Measurements from ENCODE around the gene GAREM2. TPM values are rescaled to one million over a fixed set of nuclear protein-coding genes. Genes with fewer than 3 reads are reported as not detected.
A peak's percentile ranks its signal among the peaks of the same experiment; 100 is the strongest.

The GAREM2 gene
- polyA plus RNA-seq, 2 donors, result 0.35 to 0.64 TPM

DNA sequence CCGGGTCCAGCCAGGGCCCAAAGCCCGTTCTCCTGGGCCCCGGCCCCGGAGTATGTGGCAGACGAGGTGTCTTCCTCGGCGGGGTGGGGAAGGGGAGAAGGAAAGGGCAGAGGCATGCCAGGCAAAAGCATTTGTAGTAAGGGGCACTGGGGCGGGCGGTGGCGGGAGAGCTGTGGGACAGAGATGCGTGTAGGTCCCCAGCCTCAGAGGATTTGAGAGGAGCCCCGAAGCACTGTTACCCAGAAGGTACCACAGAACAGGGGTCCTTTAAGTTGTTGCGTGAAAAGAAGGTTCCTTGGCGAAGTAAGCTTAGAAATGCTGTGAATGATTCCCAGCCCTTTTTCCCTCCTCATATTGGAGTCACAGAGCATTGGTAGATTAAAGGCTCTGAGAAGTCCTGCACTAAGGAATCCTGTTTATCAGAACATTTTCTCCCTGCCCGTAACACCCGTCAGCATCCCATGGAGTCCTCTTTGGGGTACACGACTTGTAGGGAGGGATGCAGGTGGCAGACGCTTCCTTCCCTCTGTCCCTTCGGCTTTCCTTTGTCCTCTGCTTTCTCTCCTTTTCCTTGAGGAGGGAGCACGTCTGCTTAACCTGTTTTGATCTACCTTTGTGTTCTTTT lies 12.5 kb downstream of the GAREM2 start:
- 49 to 54% methylated on average over 20 of the region's 20 CpGs for WGBS, 2 donors
- Histone ChIP-seq H3K27ac (ENCODE audit: low read depth in 2 of 2, low read length in 1 of 2) (peak overlapping the region; percentile 25 to 55), H3K9me3 (ENCODE audit: control insufficient read depth in 2 of 2, insufficient read depth in 1 of 2, low read depth in 1 of 2, low read length in 1 of 2) (no peaks in the 10 kb centered on the region), H3K36me3 (ENCODE audit: control insufficient read depth in 2 of 2, insufficient read depth in 2 of 2, low read length in 1 of 2) (peaks cover 0 to 2% of the 10 kb centered on the region in 2 donors), H3K4me3 (ENCODE audit: low read depth in 1 of 2, low read length in 2 of 2) (peak overlapping the region; percentile 45 to 46), H3K4me1 (ENCODE audit: control insufficient read depth in 2 of 2, insufficient read depth in 2 of 2, low read length in 1 of 2) (peaks cover 3 to 5% of the 10 kb centered on the region in 2 donors), H3K27me3 (ENCODE audit: control insufficient read depth in 1 of 2, insufficient read depth in 2 of 2, low read length in 2 of 2) (no peaks in the 10 kb centered on the region)

- Histone ChIP-seq H3K4me1 (ENCODE audit: control insufficient read depth in 2 of 2, insufficient read depth in 2 of 2, low read length in 1 of 2) (peaks cover 3 to 5% of the 10 kb centered on the region in 2 donors), H3K27me3 (ENCODE audit: control insufficient read depth in 1 of 2, insufficient read depth in 2 of 2, low read length in 2 of 2) (no peaks in the 10 kb centered on the region), H3K4me3 (ENCODE audit: low read depth in 1 of 2, low read length in 2 of 2) (no peak overlapping the region), H3K9me3 (ENCODE audit: control insufficient read depth in 2 of 2, insufficient read depth in 1 of 2, low read depth in 1 of 2, low read length in 1 of 2) (no peaks in the 10 kb centered on the region), H3K36me3 (ENCODE audit: control insufficient read depth in 2 of 2, insufficient read depth in 2 of 2, low read length in 1 of 2) (peaks cover 0 to 8% of the 10 kb centered on the region in 2 donors), H3K27ac (ENCODE audit: low read depth in 2 of 2, low read length in 1 of 2) (no peak overlapping the region)
- WGBS, 2 donors, result 88 to 90% methylated on average over 16 of the region's 16 CpGs
These were observed 13.3 kb downstream of the GAREM2 start for GRCh38 chr2:26185954-26186770.

GRCh38 chr2:26187114-26187513 lies 14.2 kb downstream of the GAREM2 start:
- WGBS, 2 donors, result 91 to 92% methylated on average over 14 to 15 of the region's 15 CpGs
- H3K27me3 ChIP-seq (ENCODE audit: control insufficient read depth in 1 of 2, insufficient read depth in 2 of 2, low read length in 2 of 2), result no peaks in the 10 kb centered on the region
- no peak overlapping the region for H3K27ac ChIP-seq (ENCODE audit: low read depth in 2 of 2, low read length in 1 of 2)
- peaks cover 3 to 5% of the 10 kb centered on the region in 2 donors for H3K4me1 ChIP-seq (ENCODE audit: control insufficient read depth in 2 of 2, insufficient read depth in 2 of 2, low read length in 1 of 2)
- H3K9me3 ChIP-seq (ENCODE audit: control insufficient read depth in 2 of 2, insufficient read depth in 1 of 2, low read depth in 1 of 2, low read length in 1 of 2), result no peaks in the 10 kb centered on the region
- peaks cover 0 to 14% of the 10 kb centered on the region in 2 donors for H3K36me3 ChIP-seq (ENCODE audit: control insufficient read depth in 2 of 2, insufficient read depth in 2 of 2, low read length in 1 of 2)
- H3K4me3 ChIP-seq (ENCODE audit: low read depth in 1 of 2, low read length in 2 of 2), result no peak overlapping the region

GRCh38 chr2:26187537-26188104 lies 14.7 kb downstream of the GAREM2 start:
- H3K9me3 ChIP-seq (ENCODE audit: control insufficient read depth in 2 of 2, insufficient read depth in 1 of 2, low read depth in 1 of 2, low read length in 1 of 2), result no peaks in the 10 kb centered on the region
- WGBS, 2 donors, result 86 to 87% methylated on average over 16 of the region's 16 CpGs
- peaks cover 3% of the 10 kb centered on the region in 2 donors for H3K4me1 ChIP-seq (ENCODE audit: control insufficient read depth in 2 of 2, insufficient read depth in 2 of 2, low read length in 1 of 2)
- no peak overlapping the region for H3K27ac ChIP-seq (ENCODE audit: low read depth in 2 of 2, low read length in 1 of 2)
- peaks cover 0 to 14% of the 10 kb centered on the region in 2 donors for H3K36me3 ChIP-seq (ENCODE audit: control insufficient read depth in 2 of 2, insufficient read depth in 2 of 2, low read length in 1 of 2)
- no peak overlapping the region for H3K4me3 ChIP-seq (ENCODE audit: low read depth in 1 of 2, low read length in 2 of 2)
- no peaks in the 10 kb centered on the region for H3K27me3 ChIP-seq (ENCODE audit: control insufficient read depth in 1 of 2, insufficient read depth in 2 of 2, low read length in 2 of 2)

GRCh38 chr2:26189123-26189522 lies 16.2 kb downstream of the GAREM2 start:
- no peak overlapping the region for H3K27ac ChIP-seq (ENCODE audit: low read depth in 2 of 2, low read length in 1 of 2)
- 87 to 88% methylated on average over 4 of the region's 4 CpGs for WGBS, 2 donors
- peaks cover 0 to 20% of the 10 kb centered on the region in 2 donors for H3K36me3 ChIP-seq (ENCODE audit: control insufficient read depth in 2 of 2, insufficient read depth in 2 of 2, low read length in 1 of 2)
- H3K4me1 ChIP-seq (ENCODE audit: control insufficient read depth in 2 of 2, insufficient read depth in 2 of 2, low read length in 1 of 2), result peaks cover 3% of the 10 kb centered on the region in 2 donors
- no peaks in the 10 kb centered on the region for H3K27me3 ChIP-seq (ENCODE audit: control insufficient read depth in 1 of 2, insufficient read depth in 2 of 2, low read length in 2 of 2)
- H3K9me3 ChIP-seq (ENCODE audit: control insufficient read depth in 2 of 2, insufficient read depth in 1 of 2, low read depth in 1 of 2, low read length in 1 of 2), result no peaks in the 10 kb centered on the region
- H3K4me3 ChIP-seq (ENCODE audit: low read depth in 1 of 2, low read length in 2 of 2), result no peak overlapping the region

DNA sequence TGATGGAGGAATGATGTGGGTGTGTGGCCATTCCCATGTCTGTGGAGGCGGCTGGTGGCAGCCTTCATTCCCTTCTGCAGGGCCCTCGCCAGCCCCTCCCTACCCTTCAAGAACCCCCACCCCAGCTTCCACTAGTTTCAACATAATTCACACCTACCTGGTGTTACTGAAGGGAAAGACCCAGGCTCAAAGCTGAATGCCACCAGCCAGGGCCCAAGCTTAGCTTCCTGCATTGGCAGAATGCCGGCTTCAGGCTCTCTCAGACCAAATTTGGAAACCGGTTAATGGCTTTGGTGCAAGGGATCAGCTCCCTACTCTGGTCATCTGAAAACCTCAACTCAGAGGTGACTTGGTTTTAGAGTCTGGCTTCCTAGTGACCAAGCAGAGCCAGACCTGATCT lies 16.9 kb downstream of the GAREM2 start:
- Histone ChIP-seq H3K9me3 (ENCODE audit: control insufficient read depth in 2 of 2, insufficient read depth in 1 of 2, low read depth in 1 of 2, low read length in 1 of 2) (no peaks in the 10 kb centered on the region), H3K4me3 (ENCODE audit: low read depth in 1 of 2, low read length in 2 of 2) (no peak overlapping the region), H3K27ac (ENCODE audit: low read depth in 2 of 2, low read length in 1 of 2) (no peak overlapping the region), H3K4me1 (ENCODE audit: control insufficient read depth in 2 of 2, insufficient read depth in 2 of 2, low read length in 1 of 2) (no peaks in the 10 kb centered on the region), H3K36me3 (ENCODE audit: control insufficient read depth in 2 of 2, insufficient read depth in 2 of 2, low read length in 1 of 2) (peaks cover 5 to 25% of the 10 kb centered on the region in 2 donors), H3K27me3 (ENCODE audit: control insufficient read depth in 1 of 2, insufficient read depth in 2 of 2, low read length in 2 of 2) (no peaks in the 10 kb centered on the region)
- 88 to 91% methylated on average over 4 of the region's 4 CpGs for WGBS, 2 donors

- no peak overlapping the region for H3K4me3 ChIP-seq (ENCODE audit: low read depth in 1 of 2, low read length in 2 of 2)
- H3K27me3 ChIP-seq (ENCODE audit: control insufficient read depth in 1 of 2, insufficient read depth in 2 of 2, low read length in 2 of 2), result no peaks in the 10 kb centered on the region
- 77 to 86% methylated on average over 7 of the region's 7 CpGs for WGBS, 2 donors
- H3K27ac ChIP-seq (ENCODE audit: low read depth in 2 of 2, low read length in 1 of 2), result no peak overlapping the region
- no peaks in the 10 kb centered on the region for H3K4me1 ChIP-seq (ENCODE audit: control insufficient read depth in 2 of 2, insufficient read depth in 2 of 2, low read length in 1 of 2)
- peaks cover 5 to 28% of the 10 kb centered on the region in 2 donors for H3K36me3 ChIP-seq (ENCODE audit: control insufficient read depth in 2 of 2, insufficient read depth in 2 of 2, low read length in 1 of 2)
- H3K9me3 ChIP-seq (ENCODE audit: control insufficient read depth in 2 of 2, insufficient read depth in 1 of 2, low read depth in 1 of 2, low read length in 1 of 2), result no peaks in the 10 kb centered on the region
These were observed 17.5 kb downstream of the GAREM2 start for GRCh38 chr2:26190369-26190768.

- Histone ChIP-seq H3K36me3 (ENCODE audit: control insufficient read depth in 2 of 2, insufficient read depth in 2 of 2, low read length in 1 of 2) (peaks cover 9 to 29% of the 10 kb centered on the region in 2 donors), H3K4me3 (ENCODE audit: low read depth in 1 of 2, low read length in 2 of 2) (no peak overlapping the region), H3K27ac (ENCODE audit: low read depth in 2 of 2, low read length in 1 of 2) (no peak overlapping the region), H3K27me3 (ENCODE audit: control insufficient read depth in 1 of 2, insufficient read depth in 2 of 2, low read length in 2 of 2) (no peaks in the 10 kb centered on the region), H3K4me1 (ENCODE audit: control insufficient read depth in 2 of 2, insufficient read depth in 2 of 2, low read length in 1 of 2) (no peaks in the 10 kb centered on the region), H3K9me3 (ENCODE audit: control insufficient read depth in 2 of 2, insufficient read depth in 1 of 2, low read depth in 1 of 2, low read length in 1 of 2) (no peaks in the 10 kb centered on the region)
- 81 to 83% methylated on average over 20 of the region's 20 CpGs for WGBS, 2 donors
These were observed 18.6 kb downstream of the GAREM2 start for GRCh38 chr2:26191316-26192159.

DNA sequence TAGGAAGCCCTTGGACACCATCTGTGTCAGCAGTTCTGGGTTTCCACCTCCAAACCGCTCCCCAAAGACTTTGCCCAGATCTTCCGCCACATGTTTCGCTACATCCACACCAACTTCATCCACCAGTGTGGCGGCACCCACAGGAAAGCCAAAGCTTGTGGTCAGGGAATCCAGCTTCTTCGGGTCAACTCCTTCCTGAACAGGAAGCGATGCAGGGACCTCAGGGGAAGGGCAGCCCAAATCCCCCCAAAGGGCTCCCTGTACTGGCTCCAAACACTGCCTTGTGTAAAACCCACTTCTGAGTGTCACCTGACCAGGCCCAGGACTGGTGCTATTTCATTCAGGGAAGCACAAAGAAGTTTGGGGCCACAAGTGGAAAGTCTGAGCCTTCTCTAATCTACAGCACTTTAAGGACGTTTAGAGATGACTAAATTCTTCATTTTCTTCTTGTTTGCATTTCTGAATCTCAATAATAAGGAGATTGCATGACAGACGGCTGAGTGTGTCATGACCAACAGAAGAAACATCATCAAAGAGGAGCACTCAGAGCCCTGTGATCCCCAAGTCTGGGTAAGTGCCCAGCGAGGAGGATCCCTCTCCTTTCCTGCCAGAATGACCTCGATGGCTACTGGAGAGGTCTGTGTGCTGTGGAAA lies 20.8 kb downstream of the GAREM2 start:
- no peaks in the 10 kb centered on the region for H3K4me1 ChIP-seq (ENCODE audit: control insufficient read depth in 2 of 2, insufficient read depth in 2 of 2, low read length in 1 of 2)
- H3K9me3 ChIP-seq (ENCODE audit: control insufficient read depth in 2 of 2, insufficient read depth in 1 of 2, low read depth in 1 of 2, low read length in 1 of 2), result no peaks in the 10 kb centered on the region
- 87 to 88% methylated on average over 10 of the region's 10 CpGs for WGBS, 2 donors
- peaks cover 13 to 34% of the 10 kb centered on the region in 2 donors for H3K36me3 ChIP-seq (ENCODE audit: control insufficient read depth in 2 of 2, insufficient read depth in 2 of 2, low read length in 1 of 2)
- no peaks in the 10 kb centered on the region for H3K27me3 ChIP-seq (ENCODE audit: control insufficient read depth in 1 of 2, insufficient read depth in 2 of 2, low read length in 2 of 2)
- no peak overlapping the region for H3K27ac ChIP-seq (ENCODE audit: low read depth in 2 of 2, low read length in 1 of 2)
- no peak overlapping the region for H3K4me3 ChIP-seq (ENCODE audit: low read depth in 1 of 2, low read length in 2 of 2)

Measured in esophagus (tissue), 2 donors.